Medulla oblongata (tissue), 1 donor: ENCODE data around the gene MNX1.

ENCODE experiments used
- DNase-seq: peaks from one replicate; pipeline ENCODE4 v3.0.0-alpha.2; 2015; ENCODE audit errors: extremely low spot score

Gene MNX1

DNA sequence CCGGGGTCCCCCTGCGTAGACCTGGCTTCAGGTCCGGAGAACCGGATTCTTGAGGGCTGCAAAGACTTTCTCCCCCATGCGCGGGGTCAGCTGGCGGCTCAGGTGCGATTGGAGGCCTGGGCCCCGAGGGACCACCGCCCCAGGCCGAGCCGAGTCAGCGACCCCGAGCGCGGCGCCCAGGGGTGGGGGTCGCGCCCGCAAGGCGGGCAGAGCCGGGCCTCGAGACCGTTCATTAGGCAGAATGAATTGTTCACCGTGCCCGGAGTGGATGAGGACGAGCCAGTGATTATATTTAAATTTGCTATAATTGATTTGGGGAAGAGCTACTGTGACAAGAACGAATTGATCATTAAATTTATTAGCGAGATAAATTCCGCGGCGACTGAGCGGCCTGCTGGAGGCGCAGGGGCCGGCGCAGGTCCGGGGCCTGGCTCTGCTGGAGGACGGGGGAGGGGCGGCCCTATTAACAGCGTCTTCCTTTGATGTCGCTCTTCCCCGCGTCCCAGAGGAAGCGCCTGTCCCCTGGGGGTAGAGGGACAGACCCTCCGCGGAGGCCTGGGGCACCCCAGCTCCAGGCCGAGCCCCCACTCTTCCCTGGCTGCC is 7.5 kb downstream of the MNX1 start:
- no peak for DNase-seq

DNA sequence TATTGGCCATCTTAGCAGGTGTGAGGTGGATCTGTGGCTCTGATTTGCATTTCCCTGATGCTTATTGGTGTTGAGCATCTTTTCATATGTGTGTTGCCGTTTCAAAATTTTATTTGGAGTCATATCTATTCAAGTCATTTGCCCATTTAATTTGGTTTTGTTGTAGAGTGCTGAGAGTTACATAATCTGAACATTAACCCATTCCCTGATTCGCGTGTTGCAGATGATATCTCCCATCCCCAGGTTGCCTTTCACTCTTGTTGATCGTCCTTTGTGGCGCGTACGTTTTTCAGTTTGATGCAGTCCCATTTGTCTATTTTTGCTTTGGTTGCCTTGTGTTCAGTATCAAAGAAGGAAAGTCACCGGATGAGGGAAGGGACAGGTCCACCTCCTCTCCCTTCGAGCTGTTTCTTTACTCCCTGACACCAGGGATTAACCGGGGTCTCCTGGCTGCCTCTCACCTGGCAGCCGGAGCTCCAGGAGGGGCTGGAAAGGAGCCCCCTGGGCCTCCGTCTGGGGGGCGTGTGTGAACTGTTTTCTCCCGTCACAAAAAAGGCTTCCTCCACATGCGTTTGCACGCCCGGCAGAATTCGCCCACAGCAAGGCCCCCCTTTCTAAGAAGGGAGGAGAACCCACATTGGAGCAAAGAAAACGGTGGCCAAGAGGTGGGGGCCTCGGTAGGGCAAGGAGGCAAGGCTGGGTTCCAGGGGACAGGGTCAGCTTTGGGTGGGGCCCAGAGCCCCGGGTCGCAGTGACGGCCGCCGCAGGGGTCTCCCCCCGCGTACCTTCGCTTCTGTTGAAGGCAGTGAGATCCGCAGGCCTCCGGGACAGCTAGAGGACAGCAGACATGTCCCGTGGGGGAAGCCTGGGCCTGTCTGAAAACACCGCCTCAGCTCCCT is 8.3 kb downstream of the MNX1 start:
- DNase-seq, result no peak

DNA sequence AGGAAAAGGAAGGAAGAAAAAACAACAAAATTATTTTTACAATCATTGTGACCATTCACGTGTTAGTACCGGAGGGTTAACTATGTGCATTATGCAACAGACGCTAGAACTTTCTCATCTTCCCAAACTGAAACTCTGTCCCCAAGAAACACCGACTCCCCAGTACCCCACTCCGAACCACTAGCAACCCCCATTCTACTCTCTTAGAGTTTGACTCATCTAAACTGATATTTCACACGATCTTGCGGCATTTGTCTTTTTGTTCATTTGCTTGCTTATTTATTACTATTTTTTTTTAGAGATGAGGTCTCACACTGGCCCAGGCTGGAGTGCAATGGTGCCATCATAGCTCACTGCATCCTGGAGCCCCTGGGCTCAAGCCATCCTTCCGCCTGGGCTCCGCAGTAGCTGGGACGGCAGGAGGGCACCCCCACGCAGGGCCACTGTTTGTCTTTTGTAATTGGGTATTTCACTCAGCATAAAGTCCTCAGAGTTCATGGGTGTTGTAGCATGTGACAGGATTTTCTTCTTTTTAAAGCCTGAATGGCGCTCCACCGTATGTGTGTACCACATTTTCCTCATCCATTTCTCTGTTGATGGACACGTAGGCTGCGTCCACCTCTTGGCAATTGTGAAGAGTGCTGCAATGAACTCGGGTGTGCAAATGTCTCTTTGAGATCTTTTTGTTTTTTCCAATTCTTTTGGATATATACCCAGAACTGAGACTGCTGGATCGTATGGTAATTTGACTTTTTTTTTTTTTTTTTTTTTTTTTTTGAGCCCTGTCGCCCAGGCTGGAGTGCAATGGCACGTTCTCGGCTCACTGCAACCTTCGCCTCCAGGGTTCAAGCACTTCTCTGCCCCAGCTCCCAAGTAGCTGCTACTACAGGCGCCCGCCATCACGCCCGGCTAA is 9.5 kb downstream of the MNX1 start:
- DNase-seq, result peak; percentile 3

DNA sequence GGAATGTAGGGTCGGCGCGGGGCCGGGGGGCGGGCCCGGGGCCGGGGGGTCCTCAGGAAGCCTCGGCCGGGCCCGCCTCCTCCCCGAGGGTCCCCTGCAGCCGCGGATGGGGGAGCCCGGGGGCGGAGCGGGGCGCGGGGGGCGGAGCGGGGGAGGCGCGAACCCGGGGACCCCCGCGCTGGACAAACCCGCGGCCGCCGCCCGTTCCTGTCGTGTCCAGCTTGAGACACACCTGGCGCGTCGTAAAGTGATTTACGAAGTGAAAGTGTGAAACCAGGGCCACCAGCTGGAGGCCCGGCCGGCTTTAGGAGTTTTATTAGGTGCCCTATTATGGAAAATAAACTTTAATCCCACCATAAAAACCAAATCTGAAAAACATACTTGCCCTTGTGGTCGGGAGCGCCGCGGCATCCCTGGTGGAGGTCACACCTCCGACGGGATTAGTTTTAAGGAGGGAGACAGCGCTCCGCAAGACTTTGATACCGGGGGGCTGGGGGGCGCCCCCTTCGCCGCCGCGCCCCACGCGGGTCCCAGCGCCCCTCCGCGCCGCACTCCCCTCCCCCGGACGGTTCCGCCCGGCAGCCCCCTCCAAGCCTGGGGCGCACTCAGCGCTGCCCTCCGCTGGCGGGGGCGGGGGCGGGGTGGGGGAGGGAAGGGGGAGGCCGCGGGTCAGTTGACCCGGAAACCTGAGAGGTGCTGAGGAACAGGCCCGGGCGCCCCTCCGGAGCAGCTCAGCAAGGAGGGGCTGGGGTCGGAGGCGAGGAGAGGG is 10.3 kb downstream of the MNX1 start:
- no peak for DNase-seq

DNA sequence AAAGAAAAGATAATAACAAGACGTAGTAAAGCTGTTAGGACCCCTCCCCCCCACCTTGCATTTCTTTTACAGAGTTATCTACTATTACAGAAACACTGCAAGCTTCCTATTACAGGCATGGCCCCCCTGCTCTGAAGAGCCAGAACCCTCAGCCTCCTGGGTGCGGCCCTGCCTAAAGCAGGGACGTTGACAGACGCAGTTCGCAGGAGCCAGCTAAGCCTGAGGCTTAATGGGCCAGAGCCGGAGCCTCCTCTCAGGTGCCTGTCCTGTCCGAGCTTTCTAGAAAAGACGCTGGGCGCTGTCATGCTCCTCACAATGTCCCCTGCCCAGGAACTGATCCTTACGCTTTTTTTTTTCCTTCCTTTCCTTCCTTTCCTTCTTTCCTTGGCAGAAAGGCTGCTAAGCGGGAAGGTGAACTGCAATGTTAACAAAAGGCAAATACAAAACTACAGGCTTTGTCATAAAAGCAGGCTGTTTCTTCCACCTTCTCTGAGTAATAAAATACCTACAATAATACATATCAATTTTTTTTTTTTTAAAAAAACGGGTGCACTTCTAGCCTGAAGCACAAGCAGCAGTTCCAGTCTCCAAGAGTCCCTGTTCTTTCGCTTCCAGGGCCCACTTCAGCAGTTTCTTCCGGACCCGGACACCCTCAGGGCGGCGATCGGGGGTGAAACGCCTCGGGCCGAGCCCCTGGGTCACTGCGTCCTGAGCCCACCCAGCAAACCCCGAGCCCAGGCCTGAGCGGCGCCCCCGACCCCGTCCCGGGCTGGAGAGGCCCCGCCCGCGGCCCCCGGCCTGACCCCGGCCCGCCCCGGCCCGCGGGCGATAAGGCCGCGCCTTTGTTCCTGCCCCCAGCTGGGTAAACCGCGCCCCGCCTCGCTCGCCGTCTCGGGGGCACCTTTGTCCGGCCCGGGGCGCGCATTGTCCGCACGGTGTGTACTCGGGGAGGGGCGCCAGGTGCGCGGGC is 11.2 kb downstream of the MNX1 start:
- DNase-seq, result no peak

DNA sequence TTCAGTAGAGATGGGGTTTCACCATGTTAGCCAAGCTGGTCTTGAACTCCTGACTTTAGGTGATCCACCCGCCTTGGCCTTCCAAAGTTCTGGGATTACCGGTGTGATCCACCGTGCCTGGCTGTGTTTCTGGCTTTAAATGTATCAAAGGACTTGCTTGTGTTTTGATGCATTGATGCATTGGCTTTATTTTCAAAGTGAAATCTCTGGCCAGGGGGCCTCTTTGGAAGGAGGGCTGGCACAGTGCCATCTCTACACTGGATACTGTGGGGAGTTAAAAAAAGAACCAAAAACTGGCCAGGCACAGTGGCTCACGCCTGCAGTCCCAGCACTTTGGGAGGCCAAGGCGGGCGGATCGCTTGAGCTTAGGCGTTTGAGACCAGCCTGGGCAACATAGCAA is 16.0 kb downstream of the MNX1 start:
- no peak for DNase-seq

DNA sequence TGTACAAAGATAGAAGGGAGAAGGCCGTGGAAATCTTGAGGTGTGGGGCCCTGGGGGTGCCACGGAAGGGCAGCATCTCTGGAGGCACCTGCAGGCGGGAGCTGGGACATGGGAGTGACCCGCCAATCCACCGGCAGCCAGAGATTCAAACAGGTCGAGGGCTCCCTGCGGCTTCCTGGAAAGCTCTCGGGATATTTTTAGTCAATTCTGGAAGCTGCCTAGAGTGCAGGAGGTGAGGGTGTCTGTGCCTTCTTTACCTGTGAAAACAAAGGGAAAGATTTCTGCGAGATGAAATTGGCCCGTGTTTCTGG is 16.6 kb downstream of the MNX1 start:
- DNase-seq, result no peak

DNA sequence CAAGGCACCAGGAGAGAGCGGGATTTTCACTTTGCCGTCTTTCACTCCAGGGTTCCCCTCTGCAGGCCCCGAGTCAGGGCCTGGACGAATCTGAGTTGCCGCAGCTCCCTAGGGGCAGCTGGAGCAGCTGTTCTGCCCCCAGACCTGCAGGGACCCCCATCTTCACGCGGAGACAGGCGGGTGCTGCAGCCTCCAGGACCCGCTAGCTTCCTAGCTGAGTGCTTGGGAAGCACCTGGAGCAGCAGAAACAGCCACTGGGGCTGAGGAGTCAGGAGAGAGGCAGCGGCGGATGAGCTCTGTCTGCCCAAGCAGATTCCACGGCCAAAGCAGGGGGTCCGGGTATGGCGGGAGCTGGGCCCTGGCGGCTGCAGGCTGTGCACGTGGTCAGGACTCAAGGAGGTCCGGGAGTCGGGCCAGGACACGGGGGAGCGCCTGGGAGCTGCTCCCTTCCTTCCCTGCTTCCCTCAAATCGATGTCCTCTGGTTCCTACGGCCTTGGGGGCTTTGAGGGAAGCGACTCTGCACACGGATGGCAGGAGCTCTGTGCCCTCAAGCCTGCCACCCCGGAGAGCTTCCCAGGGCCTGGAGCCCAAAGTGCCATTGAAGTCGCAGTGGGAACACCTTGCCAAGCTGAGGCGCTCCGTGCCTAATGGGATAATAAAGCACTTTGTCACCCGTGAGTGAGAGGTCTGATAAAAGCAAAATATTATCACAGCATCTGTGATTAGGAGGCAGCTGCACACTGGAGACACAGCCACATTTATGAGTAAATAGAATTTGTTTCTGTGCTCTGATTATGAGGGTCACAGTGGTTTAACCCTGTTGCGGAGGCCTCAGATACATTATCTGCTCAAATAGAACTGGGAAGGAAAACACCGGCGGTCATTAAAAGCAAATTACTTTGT is 17.2 kb downstream of the MNX1 start:
- DNase-seq, result peak; percentile 4

DNA sequence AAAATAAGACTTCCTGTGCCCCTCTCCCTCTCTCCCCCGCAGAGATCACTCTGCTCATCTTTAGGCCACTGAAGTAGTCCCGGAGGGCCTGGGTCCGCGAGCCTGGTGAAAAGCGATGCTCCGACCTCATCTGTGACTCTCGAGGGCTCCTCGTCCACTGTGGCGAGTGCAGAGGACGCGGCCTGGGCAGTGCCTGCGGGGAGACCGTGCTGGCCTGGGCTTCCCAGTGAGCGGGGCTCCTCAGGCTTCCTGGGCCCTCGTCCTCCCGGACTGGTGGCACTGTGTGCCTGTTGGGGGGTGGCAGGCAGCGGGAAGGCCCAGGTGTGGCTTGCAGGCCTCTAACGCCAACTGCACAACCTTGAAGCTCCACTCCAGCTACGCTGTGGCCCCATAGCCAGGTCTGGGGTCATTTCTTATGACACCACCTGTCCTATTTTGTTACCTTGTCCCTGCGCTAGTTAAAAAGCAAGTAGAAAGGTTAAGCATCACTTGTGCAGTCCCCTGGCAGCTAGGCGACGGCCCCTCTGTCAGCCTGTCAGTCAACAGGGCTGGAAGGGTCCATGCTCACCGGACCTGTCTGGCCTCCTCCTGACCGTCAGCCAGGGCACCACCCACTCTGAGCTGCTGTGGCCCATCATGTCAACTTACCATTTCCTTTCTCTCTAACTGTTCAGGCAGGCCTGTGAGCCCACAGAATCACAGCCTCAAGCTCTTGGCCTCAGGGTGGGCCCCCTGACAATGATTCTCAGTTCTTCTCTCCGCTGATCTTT is 20.5 kb downstream of the MNX1 start:
- DNase-seq, result no peak

DNA sequence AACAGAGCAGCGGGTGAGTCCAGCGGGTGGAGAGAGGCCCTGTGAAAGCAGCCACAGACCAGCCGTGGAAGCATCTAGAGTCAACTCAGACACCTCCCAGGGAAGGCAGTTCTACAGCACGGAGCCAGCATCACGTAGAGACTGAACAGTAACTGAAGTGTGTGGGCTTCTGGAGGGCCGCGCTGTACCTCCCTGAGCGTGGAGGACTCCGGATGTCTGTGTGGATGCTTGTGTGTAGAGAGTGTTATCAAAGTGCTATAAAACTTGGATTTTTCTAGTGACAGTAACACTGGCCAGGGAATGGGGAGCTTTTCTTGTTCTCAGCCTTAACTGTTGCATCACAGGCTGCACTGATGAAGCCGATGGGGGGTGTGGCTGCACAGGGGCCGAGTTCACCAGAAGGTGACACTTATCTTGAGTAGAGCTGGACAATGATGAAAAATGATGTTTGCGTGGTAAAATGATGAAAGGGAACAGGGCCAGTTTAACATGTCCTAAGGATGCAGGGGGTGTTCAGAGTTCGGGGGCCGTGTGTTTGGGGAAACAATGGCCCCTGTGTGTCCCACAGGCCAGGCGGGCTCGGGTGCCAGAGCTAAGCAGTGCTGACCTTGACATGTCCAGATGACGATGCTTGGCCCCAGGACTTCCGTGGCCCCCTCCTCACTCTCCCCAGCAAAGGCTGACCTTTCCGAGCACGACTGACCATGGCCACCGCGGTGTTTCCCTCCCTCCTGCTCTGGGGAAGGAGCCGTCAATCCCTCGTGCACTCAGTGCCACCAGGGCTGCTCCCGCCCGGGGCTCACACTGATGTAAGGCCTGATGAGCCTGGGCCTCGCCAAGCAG is 21.9 kb downstream of the MNX1 start:
- DNase-seq, result no peak

DNA sequence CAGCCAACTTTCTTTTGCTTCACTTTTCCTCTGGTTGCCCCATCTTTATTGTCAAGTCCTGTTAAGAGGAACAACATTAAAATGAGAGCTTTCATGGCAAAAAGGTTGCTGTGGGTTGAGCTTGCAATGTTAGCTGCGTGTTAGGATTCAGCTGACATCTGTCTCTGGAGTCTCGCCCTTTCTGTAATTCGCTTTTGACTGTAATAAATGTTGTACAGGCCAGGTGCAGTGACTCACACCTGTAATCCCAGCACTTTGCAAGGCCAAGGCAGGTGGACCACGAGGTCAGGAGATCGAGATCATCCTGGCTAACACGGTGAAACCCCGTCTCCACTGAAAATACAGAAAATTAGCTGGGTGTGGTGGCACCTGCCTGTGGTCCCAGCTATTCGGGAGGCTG is 24.1 kb downstream of the MNX1 start:
- no peak for DNase-seq

DNA sequence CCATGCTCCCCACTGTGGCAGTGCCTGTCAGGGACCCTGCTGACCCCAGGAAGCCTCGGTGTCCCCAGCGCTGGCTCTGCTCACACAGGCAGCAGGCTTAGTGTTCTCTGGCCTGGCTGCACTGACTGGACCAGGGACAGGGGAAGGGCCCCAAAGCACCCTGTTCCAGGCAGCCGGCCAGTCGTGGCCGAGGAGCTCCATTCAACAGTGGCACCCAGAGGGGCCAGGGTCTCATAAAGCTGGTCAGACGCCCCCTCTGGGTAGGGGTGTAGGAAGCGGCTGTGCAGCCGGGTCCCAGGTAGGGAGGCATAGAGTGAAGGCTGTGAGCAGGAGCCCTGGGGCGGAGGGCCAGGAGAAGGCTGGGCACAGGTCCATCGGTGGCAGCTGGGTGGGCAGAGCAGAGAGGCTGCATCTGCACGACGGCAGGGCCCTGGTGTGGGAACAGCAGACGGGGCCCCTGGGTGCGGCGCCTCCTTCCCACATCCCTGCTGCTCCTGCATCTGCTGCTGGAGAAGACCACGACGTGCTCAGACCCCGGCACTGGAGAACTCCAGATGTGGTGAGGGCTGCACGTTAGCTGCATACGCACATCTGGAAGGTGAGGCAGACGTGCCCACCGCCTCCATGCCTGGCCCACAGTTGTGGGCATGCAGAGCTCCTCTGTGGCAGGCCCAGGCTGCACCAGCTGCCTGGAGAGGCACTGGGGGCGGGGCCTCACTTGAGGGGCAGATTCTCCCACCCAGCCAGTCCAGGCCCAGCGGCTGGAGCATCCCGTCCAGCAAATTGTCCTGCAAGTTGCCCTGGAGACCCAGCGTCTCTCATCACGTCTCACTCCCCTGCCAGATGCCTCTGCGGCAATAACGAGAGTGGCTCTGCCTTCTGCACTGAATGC is 25.1 kb downstream of the MNX1 start:
- DNase-seq, result no peak

DNA sequence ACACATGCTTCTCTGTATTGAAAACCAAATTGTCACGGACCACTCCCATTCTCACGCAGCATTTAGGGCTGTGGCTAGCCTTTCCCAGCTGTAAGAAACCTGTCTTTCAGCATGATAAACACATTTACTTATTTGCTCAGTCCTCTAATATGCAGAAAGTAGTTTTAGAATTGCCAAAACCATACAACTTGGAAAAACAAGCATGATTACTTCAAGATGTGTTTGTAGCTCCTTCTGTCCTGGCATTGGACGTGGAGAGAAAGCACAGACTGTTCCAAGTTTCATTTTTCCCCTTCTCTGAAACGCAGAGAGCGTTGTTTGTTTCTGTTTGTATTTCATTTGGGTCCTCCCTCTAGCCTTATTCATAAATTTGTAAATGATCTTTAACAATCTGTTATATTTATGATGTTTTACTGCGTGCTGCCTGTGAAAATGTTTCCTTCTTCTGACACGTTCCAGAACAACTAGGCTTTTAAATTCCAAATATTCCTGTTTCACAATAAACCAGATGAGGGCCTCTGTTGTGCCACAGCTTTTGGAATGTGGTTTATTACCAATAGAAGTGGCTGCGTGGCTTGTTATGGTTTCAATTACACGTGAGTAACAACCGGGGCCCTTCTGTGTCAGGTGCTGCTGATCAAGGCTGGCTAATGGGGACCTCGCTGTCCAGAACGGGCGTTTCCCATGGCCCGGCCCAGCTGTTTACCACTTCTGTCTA is 26.1 kb downstream of the MNX1 start:
- no peak for DNase-seq

DNA sequence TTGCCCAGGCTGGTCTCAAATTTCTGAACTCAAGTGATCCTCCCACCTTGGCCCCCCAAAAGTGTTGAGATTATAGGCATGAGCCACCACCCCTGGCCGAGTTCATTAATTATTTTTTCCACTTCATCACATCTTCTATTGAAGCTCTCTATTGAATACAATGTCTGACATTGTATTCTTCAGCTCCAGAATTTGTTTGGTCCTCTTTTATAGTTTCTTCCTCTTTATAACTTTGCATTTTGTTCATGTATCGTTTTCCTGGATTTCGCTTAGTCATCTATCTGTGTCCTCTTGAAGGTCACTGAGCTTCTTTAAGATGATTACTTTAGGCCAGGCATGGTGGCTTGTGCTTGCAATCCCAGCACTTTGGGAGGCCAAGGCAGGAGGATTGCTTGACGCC is 30.8 kb downstream of the MNX1 start:
- DNase-seq, result no peak

DNA sequence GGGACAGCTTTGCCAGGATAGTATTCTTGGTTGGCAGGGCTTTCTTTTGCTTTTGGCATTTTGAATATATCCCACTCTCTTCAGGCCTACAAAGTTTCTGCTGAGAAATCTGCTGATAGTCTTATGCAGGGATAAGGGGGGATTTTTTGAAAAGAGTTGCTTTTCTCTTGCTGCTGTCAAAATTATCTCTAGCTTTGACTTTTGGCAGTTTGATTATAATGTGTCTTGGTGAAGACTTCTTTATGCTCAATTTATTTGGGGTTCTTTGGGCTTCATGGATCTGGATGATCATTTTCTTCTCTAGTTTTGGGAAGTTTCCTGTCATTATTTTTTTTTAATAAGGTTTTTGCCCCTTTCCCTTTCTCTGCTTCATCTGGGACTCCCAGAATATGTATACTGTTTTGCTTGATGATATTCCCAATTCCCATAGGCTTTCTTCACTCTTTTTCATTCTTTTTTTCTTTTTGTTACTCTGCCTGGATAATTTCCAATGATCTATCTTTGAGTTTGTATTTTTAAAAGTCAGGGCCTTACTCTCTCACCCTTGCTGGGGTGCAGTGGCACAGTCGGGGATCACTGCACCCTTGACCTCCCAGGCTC is 31.4 kb downstream of the MNX1 start:
- DNase-seq, result no peak

DNA sequence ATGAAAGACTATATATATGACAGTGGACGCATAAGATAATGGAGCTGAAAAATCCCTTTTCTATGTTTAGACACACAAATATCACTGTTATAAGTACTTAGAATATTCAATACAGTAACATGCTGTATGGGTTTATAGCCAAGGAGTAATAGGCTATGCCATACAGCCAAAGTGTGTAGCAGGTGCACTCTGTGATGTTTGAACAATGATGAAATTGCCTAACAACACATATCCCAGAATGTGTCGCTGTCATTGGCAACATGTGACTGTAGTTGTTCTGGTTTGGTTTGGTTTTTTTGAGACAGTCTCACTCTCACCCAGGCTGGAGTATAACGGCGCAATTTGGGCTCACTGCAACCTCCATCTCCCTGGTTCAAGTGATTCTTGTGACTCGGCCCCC is 34.8 kb downstream of the MNX1 start:
- DNase-seq, result no peak
